ENCODE measurements around the gene OCRL.
A peak's percentile ranks its signal among the peaks of the same experiment; 100 is the strongest.

OCRL gene

DNA sequence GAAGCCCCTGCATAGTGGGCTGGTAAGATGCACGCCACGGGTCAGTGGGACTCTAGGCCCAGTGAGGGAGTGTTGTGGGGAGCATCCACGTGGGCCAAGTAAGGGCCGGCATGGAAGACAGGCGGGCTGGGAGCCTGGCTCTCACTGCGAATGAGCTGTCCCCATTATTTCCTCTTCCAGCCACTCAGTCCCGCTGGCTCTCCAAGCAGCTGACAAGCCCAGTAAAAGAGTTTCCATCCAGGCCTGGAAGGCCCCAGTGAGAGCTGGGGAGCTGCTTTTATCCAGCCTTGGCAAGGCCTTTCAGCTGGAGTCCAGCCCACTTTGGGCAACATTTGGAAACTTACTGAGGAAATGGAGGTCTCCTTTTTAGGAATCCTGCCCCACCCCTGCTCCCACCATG is 89.8 kb downstream of the OCRL start:
- Histone ChIP-seq H3K4me1 (ENCODE audit: control insufficient read depth, insufficient read depth, low read length) (peaks cover 1% of the 10 kb centered on the region; the same call in 1 of the 2 replicates), H3K36me3 (ENCODE audit: control insufficient read depth, insufficient read depth, low read length) (no peaks in the 10 kb centered on the region), H3K4me3 (ENCODE audit: low read length) (no peak overlapping the region), H3K27me3 (ENCODE audit: control insufficient read depth, insufficient read depth, low read length) (no peaks in the 10 kb centered on the region), H3K9me3 (ENCODE audit: control insufficient read depth, insufficient read depth, low read length) (no peaks in the 10 kb centered on the region), H3K27ac (ENCODE audit: low read length) (no peak overlapping the region)
- DNase-seq (ENCODE audit: low read depth, low spot score): no peak
- no CpG with 5 or more reads among the region's 7 CpGs for WGBS (ENCODE audit: insufficient coverage, insufficient read length)

- DNase-seq (ENCODE audit: low read depth, low spot score): no peak
- Histone ChIP-seq H3K27me3 (ENCODE audit: control insufficient read depth, insufficient read depth, low read length) (no peaks in the 10 kb centered on the region), H3K4me1 (ENCODE audit: control insufficient read depth, insufficient read depth, low read length) (peaks cover 1% of the 10 kb centered on the region; the same call in 1 of the 2 replicates), H3K4me3 (ENCODE audit: low read length) (no peak overlapping the region), H3K36me3 (ENCODE audit: control insufficient read depth, insufficient read depth, low read length) (no peaks in the 10 kb centered on the region), H3K9me3 (ENCODE audit: control insufficient read depth, insufficient read depth, low read length) (no peaks in the 10 kb centered on the region), H3K27ac (ENCODE audit: low read length) (no peak overlapping the region)
- no CpG with 5 or more reads among the region's 5 CpGs for WGBS (ENCODE audit: insufficient coverage, insufficient read length)
Observed at GRCh38 chrX:129631849-129632248, 91.8 kb downstream of the OCRL start.

DNA sequence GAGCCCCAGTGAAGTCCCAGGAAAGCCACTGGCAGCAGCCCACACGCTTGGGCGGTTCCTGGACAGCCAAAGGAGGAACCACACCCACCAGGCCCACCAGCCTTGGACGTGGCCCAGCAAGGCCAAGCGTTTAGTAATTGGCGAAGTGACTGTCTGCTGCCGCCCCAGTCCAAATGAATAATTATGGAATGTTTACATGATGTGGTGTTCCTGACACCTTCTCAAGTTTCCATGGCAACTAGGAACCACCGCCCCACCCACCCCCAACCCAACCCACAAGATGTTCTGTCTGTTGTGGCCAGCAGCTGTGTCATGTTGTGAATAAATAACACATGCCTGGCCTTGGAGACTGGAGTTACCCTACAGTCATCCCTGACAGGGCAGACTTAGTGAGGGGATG is 92.4 kb downstream of the OCRL start:
- no peaks in the 10 kb centered on the region for H3K36me3 ChIP-seq (ENCODE audit: control insufficient read depth, insufficient read depth, low read length)
- peaks cover 1% of the 10 kb centered on the region; the same call in 1 of the 2 replicates for H3K4me1 ChIP-seq (ENCODE audit: control insufficient read depth, insufficient read depth, low read length)
- H3K27ac ChIP-seq (ENCODE audit: low read length): no peak overlapping the region
- no peak overlapping the region for H3K4me3 ChIP-seq (ENCODE audit: low read length)
- WGBS (ENCODE audit: insufficient coverage, insufficient read length): no CpG with 5 or more reads among the region's 7 CpGs
- no peak for DNase-seq (ENCODE audit: low read depth, low spot score)
- H3K27me3 ChIP-seq (ENCODE audit: control insufficient read depth, insufficient read depth, low read length): no peaks in the 10 kb centered on the region
- H3K9me3 ChIP-seq (ENCODE audit: control insufficient read depth, insufficient read depth, low read length): no peaks in the 10 kb centered on the region

GRCh38 chrX:129634541-129634940 is 94.5 kb downstream of the OCRL start:
- Histone ChIP-seq H3K27me3 (ENCODE audit: control insufficient read depth, insufficient read depth, low read length) (no peaks in the 10 kb centered on the region), H3K9me3 (ENCODE audit: control insufficient read depth, insufficient read depth, low read length) (no peaks in the 10 kb centered on the region), H3K4me3 (ENCODE audit: low read length) (no peak overlapping the region), H3K4me1 (ENCODE audit: control insufficient read depth, insufficient read depth, low read length) (peaks cover 1% of the 10 kb centered on the region; the same call in 1 of the 2 replicates), H3K36me3 (ENCODE audit: control insufficient read depth, insufficient read depth, low read length) (no peaks in the 10 kb centered on the region), H3K27ac (ENCODE audit: low read length) (no peak overlapping the region)
- no CpG with 5 or more reads among the region's 7 CpGs for WGBS (ENCODE audit: insufficient coverage, insufficient read length)
- no peak for DNase-seq (ENCODE audit: low read depth, low spot score)

GRCh38 chrX:129636175-129636681 is 96.2 kb downstream of the OCRL start:
- Histone ChIP-seq H3K36me3 (ENCODE audit: control insufficient read depth, insufficient read depth, low read length) (no peaks in the 10 kb centered on the region), H3K4me1 (ENCODE audit: control insufficient read depth, insufficient read depth, low read length) (peaks cover 1% of the 10 kb centered on the region; the same call in 1 of the 2 replicates), H3K9me3 (ENCODE audit: control insufficient read depth, insufficient read depth, low read length) (no peaks in the 10 kb centered on the region), H3K4me3 (ENCODE audit: low read length) (no peak overlapping the region), H3K27ac (ENCODE audit: low read length) (no peak overlapping the region), H3K27me3 (ENCODE audit: control insufficient read depth, insufficient read depth, low read length) (no peaks in the 10 kb centered on the region)
- no peak for DNase-seq (ENCODE audit: low read depth, low spot score)
- no CpG with 5 or more reads among the region's 8 CpGs for WGBS (ENCODE audit: insufficient coverage, insufficient read length)

DNA sequence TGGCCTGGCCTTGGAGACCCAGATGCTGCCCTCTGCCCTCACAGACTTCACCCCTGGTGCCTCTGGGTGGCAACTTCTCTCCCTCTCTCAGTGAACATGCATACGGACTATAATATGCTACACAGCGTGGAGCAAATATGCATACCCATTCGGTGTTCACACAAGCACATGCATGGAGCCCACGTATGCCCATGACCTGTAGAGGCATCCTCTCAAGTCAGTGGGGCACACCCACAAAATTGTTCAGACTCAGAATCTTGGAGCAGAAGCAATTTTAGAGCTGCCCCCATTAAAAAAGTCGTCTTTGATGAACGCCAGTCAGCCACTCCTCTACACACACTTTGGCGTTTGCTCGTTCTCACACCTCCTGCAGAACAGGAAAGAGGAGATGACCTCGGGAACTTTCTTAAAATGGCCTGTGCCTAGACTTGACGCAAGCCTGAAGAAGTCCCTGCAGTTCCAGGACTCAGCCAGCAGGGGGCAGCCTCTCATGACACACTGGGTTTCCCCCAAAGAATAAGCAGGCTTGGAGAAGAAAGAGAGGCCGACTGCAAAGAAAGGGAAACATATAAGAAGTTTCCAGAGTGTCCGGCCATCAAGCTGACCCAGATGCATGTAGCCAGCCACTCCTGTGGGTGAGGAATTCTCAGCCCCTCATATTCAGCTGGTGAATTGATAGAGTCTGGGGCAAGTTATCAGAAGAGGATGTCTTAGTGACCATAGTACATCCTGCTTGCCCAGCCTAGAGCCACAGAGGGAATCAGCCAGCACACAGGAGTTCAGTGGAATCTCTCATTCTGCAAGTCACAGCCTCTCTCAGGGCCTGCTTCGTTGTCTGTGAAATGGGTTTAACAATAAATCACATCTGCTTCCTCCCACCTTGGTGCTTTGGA is 97.4 kb downstream of the OCRL start:
- H3K36me3 ChIP-seq (ENCODE audit: control insufficient read depth, insufficient read depth, low read length): no peaks in the 10 kb centered on the region
- no peaks in the 10 kb centered on the region for H3K27me3 ChIP-seq (ENCODE audit: control insufficient read depth, insufficient read depth, low read length)
- DNase-seq (ENCODE audit: low read depth, low spot score): peak; percentile 54
- H3K4me1 ChIP-seq (ENCODE audit: control insufficient read depth, insufficient read depth, low read length): peaks cover 1% of the 10 kb centered on the region; the same call in 1 of the 2 replicates
- no peak overlapping the region for H3K4me3 ChIP-seq (ENCODE audit: low read length)
- no peaks in the 10 kb centered on the region for H3K9me3 ChIP-seq (ENCODE audit: control insufficient read depth, insufficient read depth, low read length)
- no peak overlapping the region for H3K27ac ChIP-seq (ENCODE audit: low read length)
- no CpG with 5 or more reads among the region's 13 CpGs for WGBS (ENCODE audit: insufficient coverage, insufficient read length)

DNA sequence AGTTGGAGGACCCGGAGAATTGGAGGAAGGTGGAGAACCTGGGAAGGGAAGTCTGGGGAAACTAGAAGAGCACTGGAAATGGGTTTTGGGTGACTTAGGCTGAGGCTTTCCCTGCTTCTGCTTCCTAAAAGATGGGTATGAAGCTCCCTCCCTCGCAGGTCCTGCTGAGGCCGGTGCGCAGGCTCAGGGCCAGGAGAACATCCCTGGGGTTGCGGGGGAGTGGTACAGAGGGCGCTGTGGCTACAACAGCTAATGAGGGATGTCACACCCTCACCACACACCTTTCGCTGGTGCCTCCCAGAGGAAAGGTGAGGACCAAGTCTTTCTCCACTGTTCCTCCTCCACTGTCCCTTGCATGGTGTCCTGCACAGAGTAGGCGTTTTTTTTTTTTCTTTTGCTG is 98.9 kb downstream of the OCRL start:
- no peak overlapping the region for H3K4me3 ChIP-seq (ENCODE audit: low read length)
- H3K27ac ChIP-seq (ENCODE audit: low read length): no peak overlapping the region
- H3K27me3 ChIP-seq (ENCODE audit: control insufficient read depth, insufficient read depth, low read length): no peaks in the 10 kb centered on the region
- no CpG with 5 or more reads among the region's 8 CpGs for WGBS (ENCODE audit: insufficient coverage, insufficient read length)
- DNase-seq (ENCODE audit: low read depth, low spot score): no peak
- no peaks in the 10 kb centered on the region for H3K9me3 ChIP-seq (ENCODE audit: control insufficient read depth, insufficient read depth, low read length)
- H3K36me3 ChIP-seq (ENCODE audit: control insufficient read depth, insufficient read depth, low read length): no peaks in the 10 kb centered on the region
- peaks cover 1% of the 10 kb centered on the region; the same call in 1 of the 2 replicates for H3K4me1 ChIP-seq (ENCODE audit: control insufficient read depth, insufficient read depth, low read length)

- Histone ChIP-seq H3K36me3 (ENCODE audit: control insufficient read depth, insufficient read depth, low read length) (no peaks in the 10 kb centered on the region), H3K27me3 (ENCODE audit: control insufficient read depth, insufficient read depth, low read length) (no peaks in the 10 kb centered on the region), H3K4me1 (ENCODE audit: control insufficient read depth, insufficient read depth, low read length) (no peaks in the 10 kb centered on the region), H3K27ac (ENCODE audit: low read length) (no peak overlapping the region), H3K4me3 (ENCODE audit: low read length) (no peak overlapping the region), H3K9me3 (ENCODE audit: control insufficient read depth, insufficient read depth, low read length) (no peaks in the 10 kb centered on the region)
- WGBS (ENCODE audit: insufficient coverage, insufficient read length): no CpG with 5 or more reads among the region's 1 CpG
- no peak for DNase-seq (ENCODE audit: low read depth, low spot score)
Observed at GRCh38 chrX:129640737-129641136, 100.7 kb downstream of the OCRL start.

DNA sequence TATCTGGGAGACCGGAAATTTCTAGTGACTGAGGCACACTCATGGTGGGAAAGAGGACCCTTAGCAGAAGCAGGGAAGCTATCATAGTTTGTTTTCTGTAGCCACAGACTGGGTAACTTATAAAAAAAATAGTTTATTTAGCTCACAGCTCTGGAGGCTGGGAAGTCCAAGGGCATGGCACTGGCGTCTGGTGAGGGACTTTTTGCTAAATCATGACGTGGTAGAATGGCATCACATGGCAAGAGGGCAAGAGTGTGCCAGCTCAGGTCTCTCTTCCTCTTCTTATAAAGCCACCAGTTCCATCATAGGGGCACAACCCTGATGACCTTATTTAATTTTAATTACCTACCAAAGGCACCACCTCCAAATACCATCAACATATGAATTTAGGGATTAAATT is 101.4 kb downstream of the OCRL start:
- Histone ChIP-seq H3K4me3 (ENCODE audit: low read length) (no peak overlapping the region), H3K36me3 (ENCODE audit: control insufficient read depth, insufficient read depth, low read length) (no peaks in the 10 kb centered on the region), H3K27me3 (ENCODE audit: control insufficient read depth, insufficient read depth, low read length) (no peaks in the 10 kb centered on the region), H3K4me1 (ENCODE audit: control insufficient read depth, insufficient read depth, low read length) (no peaks in the 10 kb centered on the region), H3K9me3 (ENCODE audit: control insufficient read depth, insufficient read depth, low read length) (no peaks in the 10 kb centered on the region), H3K27ac (ENCODE audit: low read length) (no peak overlapping the region)
- no CpG with 5 or more reads among the region's 3 CpGs for WGBS (ENCODE audit: insufficient coverage, insufficient read length)
- DNase-seq (ENCODE audit: low read depth, low spot score): no peak

DNA sequence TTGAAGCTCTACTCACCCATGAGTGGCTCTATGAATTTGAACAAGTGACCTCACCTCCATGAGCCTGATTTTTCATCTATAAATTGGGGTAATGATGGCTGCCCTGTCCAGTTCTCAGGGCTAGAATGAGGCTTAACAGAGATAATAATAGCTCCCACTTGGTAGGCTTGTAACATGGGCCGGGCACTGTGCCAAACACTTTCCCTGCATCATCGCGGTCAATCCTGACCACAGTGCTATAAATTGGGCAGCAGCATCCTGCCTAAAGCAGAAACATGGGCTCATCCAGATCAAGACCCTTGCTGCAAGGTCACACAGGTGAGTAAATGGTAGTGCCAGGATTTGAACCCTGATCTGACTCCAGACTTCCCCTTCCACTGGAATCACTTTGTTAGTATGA is 101.9 kb downstream of the OCRL start:
- no peak for DNase-seq (ENCODE audit: low read depth, low spot score)
- H3K4me1 ChIP-seq (ENCODE audit: control insufficient read depth, insufficient read depth, low read length): no peaks in the 10 kb centered on the region
- H3K36me3 ChIP-seq (ENCODE audit: control insufficient read depth, insufficient read depth, low read length): no peaks in the 10 kb centered on the region
- no peaks in the 10 kb centered on the region for H3K27me3 ChIP-seq (ENCODE audit: control insufficient read depth, insufficient read depth, low read length)
- no peak overlapping the region for H3K4me3 ChIP-seq (ENCODE audit: low read length)
- no CpG with 5 or more reads among the region's 3 CpGs for WGBS (ENCODE audit: insufficient coverage, insufficient read length)
- no peaks in the 10 kb centered on the region for H3K9me3 ChIP-seq (ENCODE audit: control insufficient read depth, insufficient read depth, low read length)
- H3K27ac ChIP-seq (ENCODE audit: low read length): no peak overlapping the region

Data from iPS DF 6.9 (cell line).